SU-DHL-6 (cell line): Measurements from ENCODE around the gene HSH2D.

Experiments used
- CTCF ChIP-seq: fragments of 200-600 bp; sonication (generic); IDR thresholded peaks from one replicate; pipeline ENCODE4 v1.5.1; 2017; ENCODE audit warnings: antibody characterized with exemption, mild to moderate bottlenecking, low read length, moderate library complexity; ENCODE audit not compliant: insufficient read depth, poor library complexity, severe bottlenecking
- EZH2phosphoT487 ChIP-seq: fragments of 200-600 bp; sonication (generic), shearing (Covaris generic); conservative IDR thresholded peaks from 2 replicates; pipeline ENCODE4 v1.6.1; 2018; ENCODE audit warnings: mild to moderate bottlenecking, antibody characterized with exemption, low read length, moderate library complexity, mixed read lengths

- TF ChIP-seq CTCF (no peak), EZH2phosphoT487 (no peak)
These were observed 18.5 kb upstream of the HSH2D start for GRCh38 chr19:16124953-16125352.
